H9 (cell line): ENCODE results near the gene SIL1. TPM values are rescaled to one million over a fixed set of nuclear protein-coding genes. Genes with fewer than 3 reads are reported as not detected.

ENCODE experiments used
- DNase-seq: peaks from one replicate; pipeline ENCODE4 v3.0.0-alpha.2; 2017
- H2AFZ ChIP-seq: one replicate; pipeline ENCODE4 v1.6.1; 2013; ENCODE audit warnings: mild to moderate bottlenecking, low read length, control low read depth, moderate library complexity
- H2AK5ac ChIP-seq: 2 replicates; pipeline ENCODE4 v1.6.1; 2013; ENCODE audit warnings: low read length, control low read depth, mixed read lengths; ENCODE audit not compliant: insufficient read length
- H2BK120ac ChIP-seq: one replicate; pipeline ENCODE4 v1.6.1; 2013; ENCODE audit warnings: low read depth, mild to moderate bottlenecking, low read length, control low read depth, inconsistent platforms; ENCODE audit not compliant: poor library complexity, severe bottlenecking
- H2BK12ac ChIP-seq: 2 replicates; pipeline ENCODE4 v1.6.1; 2013; ENCODE audit warnings: low read length, control low read depth, mixed read lengths, low read depth; ENCODE audit not compliant: insufficient read length
- H2BK15ac ChIP-seq: 2 replicates; pipeline ENCODE4 v1.6.1; 2013; ENCODE audit warnings: low read depth, low read length, control low read depth
- H2BK20ac ChIP-seq: one replicate; pipeline ENCODE4 v1.6.1; 2013; ENCODE audit warnings: low read depth, mild to moderate bottlenecking, low read length, control low read depth, inconsistent platforms; ENCODE audit not compliant: poor library complexity, severe bottlenecking
- H2BK5ac ChIP-seq: 2 replicates; pipeline ENCODE4 v1.6.1; 2013; ENCODE audit warnings: low read length, control low read depth, mixed read lengths; ENCODE audit not compliant: insufficient read length
- H3K14ac ChIP-seq: 2 replicates; pipeline ENCODE4 v1.6.1; 2013; ENCODE audit warnings: low read length, control low read depth; ENCODE audit not compliant: insufficient read depth
- H3K18ac ChIP-seq: 2 replicates; pipeline ENCODE4 v1.6.1; 2013; ENCODE audit warnings: low read depth, mild to moderate bottlenecking, mixed read lengths, low read length, control low read depth; ENCODE audit not compliant: insufficient read length
- H3K23ac ChIP-seq: 2 replicates; pipeline ENCODE4 v1.6.1; 2013; ENCODE audit warnings: low read length, control low read depth, mixed read lengths, low read depth; ENCODE audit not compliant: insufficient read length
- H3K23me2 ChIP-seq: 2 replicates; pipeline ENCODE4 v1.6.1; 2013; ENCODE audit warnings: low read depth, mild to moderate bottlenecking, mixed read lengths, low read length, control low read depth; ENCODE audit not compliant: insufficient read length, poor library complexity, severe bottlenecking
- H3K27ac ChIP-seq: 2 replicates; pipeline ENCODE4 v1.5.1; 2013; ENCODE audit warnings: low read length, control low read depth, mixed read lengths, low read depth; ENCODE audit not compliant: insufficient read length
- H3K27me3 ChIP-seq: 2 replicates; pipeline ENCODE4 v1.6.1; 2013; ENCODE audit warnings: low read length, control low read depth, inconsistent platforms; ENCODE audit not compliant: insufficient read depth
- H3K4ac ChIP-seq: 2 replicates; pipeline ENCODE4 v1.6.1; 2013; ENCODE audit warnings: low read depth, mild to moderate bottlenecking, control low read depth, inconsistent platforms, low read length, moderate library complexity
- H3K4me1 ChIP-seq: 2 replicates; pipeline ENCODE4 v1.6.1; 2013; ENCODE audit warnings: low read length, control low read depth, inconsistent platforms; ENCODE audit not compliant: insufficient read depth
- H3K4me2 ChIP-seq: 2 replicates; pipeline ENCODE4 v1.6.1; 2013; ENCODE audit warnings: low read length, control low read depth, mixed read lengths; ENCODE audit not compliant: insufficient read length, insufficient read depth
- H3K56ac ChIP-seq: 2 replicates; pipeline ENCODE4 v1.6.1; 2013; ENCODE audit warnings: low read depth, mild to moderate bottlenecking, mixed read lengths, low read length, control low read depth; ENCODE audit not compliant: insufficient read length
- H3K79me1 ChIP-seq: 2 replicates; pipeline ENCODE4 v1.6.1; 2013; ENCODE audit warnings: low read depth, mild to moderate bottlenecking, moderate library complexity, low read length, control low read depth, inconsistent platforms; ENCODE audit not compliant: insufficient read depth, poor library complexity, severe bottlenecking
- H3K79me2 ChIP-seq: 2 replicates; pipeline ENCODE4 v1.6.1; 2013; ENCODE audit warnings: low read length, control low read depth, inconsistent platforms; ENCODE audit not compliant: insufficient read depth
- H3K9ac ChIP-seq: 2 replicates; pipeline ENCODE4 v1.6.1; 2013; ENCODE audit warnings: low read length, control low read depth, mixed read lengths; ENCODE audit not compliant: insufficient read length; ENCODE audit errors: extremely low read depth
- H3K9me3 ChIP-seq: one replicate; pipeline ENCODE4 v1.6.1; 2013; ENCODE audit warnings: low read depth, low read length, inconsistent platforms; ENCODE audit not compliant: control insufficient read depth
- H3T11ph ChIP-seq: one replicate; pipeline ENCODE4 v1.6.1; 2013; ENCODE audit warnings: mild to moderate bottlenecking, low read length, control low read depth, inconsistent platforms
- H4K20me1 ChIP-seq: one replicate; pipeline ENCODE4 v1.6.1; 2013; ENCODE audit not compliant: control insufficient read depth, insufficient read length, insufficient read depth
- H4K5ac ChIP-seq: 2 replicates; pipeline ENCODE4 v1.6.1; 2013; ENCODE audit warnings: low read depth, mild to moderate bottlenecking, mixed read lengths, low read length, control low read depth; ENCODE audit not compliant: insufficient read length
- H4K8ac ChIP-seq: replicated peaks from 2 replicates; pipeline ENCODE4 v1.6.1; 2013; ENCODE audit warnings: low read length, control low read depth, mixed read lengths, low read depth; ENCODE audit not compliant: insufficient read length
- H4K91ac ChIP-seq: 2 replicates; pipeline ENCODE4 v1.6.1; 2013; ENCODE audit warnings: low read depth, mild to moderate bottlenecking, moderate library complexity, mixed read lengths, low read length, control low read depth; ENCODE audit not compliant: insufficient read length
- H3K27ac Mint-ChIP-seq, 3 experiments: 2 replicates in 2 of 3; 3 replicates in 1 of 3; pipeline ENCODE4 v1.8.0; 2020 to 2021; ENCODE audit warnings: mixed read lengths in 3 of 3, mild to moderate bottlenecking in 1 of 3, moderate library complexity in 1 of 3
- H3K27me3 Mint-ChIP-seq: 2 replicates; pipeline ENCODE4 v1.8.0; 2021; ENCODE audit warnings: low read depth, mild to moderate bottlenecking, moderate library complexity, mixed read lengths
- H3K36me3 Mint-ChIP-seq, 3 experiments: 2 replicates in 2 of 3; 3 replicates in 1 of 3; pipeline ENCODE4 v1.8.0; 2020 to 2021; ENCODE audit warnings: low read depth in 3 of 3, mixed read lengths in 3 of 3; ENCODE audit not compliant: insufficient read depth in 1 of 3
- H3K4me1 Mint-ChIP-seq, 2 experiments: 2 replicates each; pipeline ENCODE4 v1.8.0; 2020; ENCODE audit warnings: mixed read lengths in 2 of 2
- H3K4me3 Mint-ChIP-seq, 2 experiments: 2 replicates in 1 of 2; 3 replicates in 1 of 2; pipeline ENCODE4 v1.8.0; 2020 to 2021; ENCODE audit warnings: mild to moderate bottlenecking in 2 of 2, mixed read lengths in 2 of 2, moderate library complexity in 1 of 2
- H3K9me3 Mint-ChIP-seq, 2 experiments: 2 replicates in 1 of 2; 3 replicates in 1 of 2; pipeline ENCODE4 v1.8.0; 2020; ENCODE audit warnings: mild to moderate bottlenecking in 2 of 2, mixed read lengths in 2 of 2, moderate library complexity in 1 of 2
- CTCF ChIP-seq: fragments of 200-600 bp; sonication (generic); conservative IDR thresholded peaks from 3 replicates; pipeline ENCODE4 v1.8.0; 2021; ENCODE audit warnings: antibody characterized with exemption, mild to moderate bottlenecking
- WGBS: extraction: QIAGEN DNeasy Blood & Tissue Kit; methylation state at CpG from one replicate; pipeline ENCODE4 v1.1.7; 2013; ENCODE audit warnings: missing lambda C conversion rate, low lambda C conversion rate, mixed read lengths; ENCODE audit not compliant: insufficient read length; ENCODE audit errors: extremely low coverage; 5-methylcytosine and 5-hydroxymethylcytosine counted together
- total RNA-seq: library from RNA; stranded (reverse); gene quantifications from 2 replicates; pipeline ENCODE4 v1.2.1, GENCODE V29; 2021

SIL1 gene
- total RNA-seq, 1 experiment from 2014 or later: 10.6 TPM

GRCh38 chr5:139212486-139212885 is 14.3 kb upstream of the SIL1 start:
- no peak overlapping the region for H4K91ac ChIP-seq
- no peaks in the 10 kb centered on the region for H3K23me2 ChIP-seq
- H3K4me2 ChIP-seq: no peak overlapping the region
- DNase-seq: no peak
- Mint-ChIP-seq H3K36me3 (peaks cover 2 to 11% (median 2%) of the 10 kb centered on the region in 3 experiments; a peak in 5 of 7 replicates), H3K4me3 (no peak overlapping the region), H3K4me1 (peaks cover 26% of the 10 kb centered on the region in 2 experiments), H3K27me3 (no peaks in the 10 kb centered on the region; the same call in 1 of the 2 replicates), H3K9me3 (peaks cover 7% of the 10 kb centered on the region in 2 experiments), H3K27ac (no peak overlapping the region)
- no peaks in the 10 kb centered on the region for H3K27me3 ChIP-seq
- TF ChIP-seq CTCF: no peak
- WGBS: no CpG with 5 or more reads among the region's 3 CpGs
- no peaks in the 10 kb centered on the region for H3K79me2 ChIP-seq
- H3K27ac ChIP-seq: no peak overlapping the region
- H2AK5ac ChIP-seq: no peak overlapping the region
- H3K79me1 ChIP-seq: no peaks in the 10 kb centered on the region
- H4K8ac ChIP-seq: no peak overlapping the region
- no peak overlapping the region for H3K4ac ChIP-seq
- no peaks in the 10 kb centered on the region for H3K9me3 ChIP-seq
- H2BK12ac ChIP-seq: no peak overlapping the region
- no peak overlapping the region for H3T11ph ChIP-seq
- no peak overlapping the region for H4K5ac ChIP-seq
- H2AFZ ChIP-seq: no peak overlapping the region
- no peak overlapping the region for H3K14ac ChIP-seq
- no peak overlapping the region for H2BK15ac ChIP-seq
- no peaks in the 10 kb centered on the region for H4K20me1 ChIP-seq
- peaks cover 8% of the 10 kb centered on the region; the same call in 1 of the 2 replicates for H3K4me1 ChIP-seq
- H2BK120ac ChIP-seq: no peak overlapping the region
- no peak overlapping the region for H3K56ac ChIP-seq
- H2BK20ac ChIP-seq: no peak overlapping the region
- H3K23ac ChIP-seq: no peak overlapping the region
- no peak overlapping the region for H3K18ac ChIP-seq
- H3K9ac ChIP-seq: no peak overlapping the region
- H2BK5ac ChIP-seq: no peak overlapping the region
